Measurements from ENCODE around the gene LAGE3.

Gene LAGE3

GRCh38 chrX:154481195-154481594, 2.1 kb upstream of the LAGE3 start:
- no peak for DNase-seq (ENCODE audit: low read depth in 2 of 3, low spot score in 1 of 3)

- DNase-seq (ENCODE audit: low read depth in 2 of 3, low spot score in 1 of 3) = no peak
These were observed 1.1 kb downstream of the LAGE3 start for GRCh38 chrX:154477891-154478477.

GRCh38 chrX:154476821-154477220, 2.3 kb downstream of the LAGE3 start:
- DNase-seq (ENCODE audit: low read depth in 2 of 3, low spot score in 1 of 3) = no peak

- DNase-seq (ENCODE audit: low read depth in 2 of 3, low spot score in 1 of 3) = no peak
These were observed 5.4 kb downstream of the LAGE3 start for GRCh38 chrX:154473683-154474082.

GRCh38 chrX:154472685-154473632, 6.1 kb downstream of the LAGE3 start:
- no peak for DNase-seq (ENCODE audit: low read depth in 2 of 3, low spot score in 1 of 3)

- no peak for DNase-seq (ENCODE audit: low read depth in 2 of 3, low spot score in 1 of 3)
These were observed 7.0 kb downstream of the LAGE3 start for GRCh38 chrX:154471839-154472684.

- no peak for DNase-seq (ENCODE audit: low read depth in 2 of 3, low spot score in 1 of 3)
These were observed 8.0 kb downstream of the LAGE3 start for GRCh38 chrX:154470914-154471568.

- no peak for DNase-seq (ENCODE audit: low read depth in 2 of 3, low spot score in 1 of 3)
These were observed 8.6 kb downstream of the LAGE3 start for GRCh38 chrX:154470434-154470833.

GRCh38 chrX:154469880-154470279, 9.2 kb downstream of the LAGE3 start:
- no peak for DNase-seq (ENCODE audit: low read depth in 2 of 3, low spot score in 1 of 3)

- no peak for DNase-seq (ENCODE audit: low read depth in 2 of 3, low spot score in 1 of 3)
These were observed 10.0 kb downstream of the LAGE3 start for GRCh38 chrX:154469114-154469513.

- DNase-seq (ENCODE audit: low read depth in 2 of 3, low spot score in 1 of 3) = no peak
These were observed 10.9 kb downstream of the LAGE3 start for GRCh38 chrX:154468217-154468616.

- no peak for DNase-seq (ENCODE audit: low read depth in 2 of 3, low spot score in 1 of 3)
These were observed 11.5 kb downstream of the LAGE3 start for GRCh38 chrX:154467556-154467955.

GRCh38 chrX:154466907-154467306, 12.2 kb downstream of the LAGE3 start:
- DNase-seq (ENCODE audit: low read depth in 2 of 3, low spot score in 1 of 3) = no peak

- no peak for DNase-seq (ENCODE audit: low read depth in 2 of 3, low spot score in 1 of 3)
These were observed 13.0 kb downstream of the LAGE3 start for GRCh38 chrX:154466036-154466435.

GRCh38 chrX:154465601-154466000, 13.5 kb downstream of the LAGE3 start:
- no peak for DNase-seq (ENCODE audit: low read depth in 2 of 3, low spot score in 1 of 3)

GRCh38 chrX:154464806-154465365, 14.2 kb downstream of the LAGE3 start:
- no peak for DNase-seq (ENCODE audit: low read depth in 2 of 3, low spot score in 1 of 3)

- DNase-seq (ENCODE audit: low read depth in 2 of 3, low spot score in 1 of 3) = no peak
These were observed 15.4 kb downstream of the LAGE3 start for GRCh38 chrX:154463611-154464220.

- DNase-seq (ENCODE audit: low read depth in 2 of 3, low spot score in 1 of 3) = no peak
These were observed 16.7 kb downstream of the LAGE3 start for GRCh38 chrX:154462396-154462795.

GRCh38 chrX:154460326-154460725, 18.8 kb downstream of the LAGE3 start:
- DNase-seq (ENCODE audit: low read depth in 2 of 3, low spot score in 1 of 3) = no peak

- DNase-seq (ENCODE audit: low read depth in 2 of 3, low spot score in 1 of 3) = no peak
These were observed 19.2 kb downstream of the LAGE3 start for GRCh38 chrX:154459832-154460231.

Measured in stimulated activated CD4-positive, alpha-beta T cell treated with anti-CD3 and anti-CD28 coated beads, Interleukin-12 subunit alpha, Interleukin-12 subunit beta, amount 100 ng/mL, for 48 hours (primary cell).